GM18505 (cell line): ENCODE results near the gene HK1.
"Not testable (repeated sequence)": the region's sequence is repeated elsewhere in the genome, so short reads cannot be mapped to it uniquely, and the experiment has no call there.

Experiments used
- ATAC-seq: cut with Tn5 transposase; IDR thresholded peaks from one replicate; pipeline ENCODE4 v1.9.1; 2021; ENCODE audit not compliant: unreplicated experiment
- POLR2A ChIP-seq: IDR thresholded peaks from 4 replicates; pipeline ENCODE4 v1.6.1; 2011; ENCODE audit warnings: borderline replicate concordance; ENCODE audit not compliant: insufficient read depth, insufficient read length; ENCODE audit errors: extremely low read depth

HK1 gene

GRCh38 chr10:69303632-69304051 lies 25.3 kb downstream of the HK1 start:
- no peak for TF ChIP-seq POLR2A
- ATAC-seq: no peak

GRCh38 chr10:69306421-69306820 lies 28.1 kb downstream of the HK1 start:
- ATAC-seq: no peak
- TF ChIP-seq POLR2A: no peak

GRCh38 chr10:69307434-69307833 lies 29.1 kb downstream of the HK1 start:
- no peak for TF ChIP-seq POLR2A
- ATAC-seq: no peak

GRCh38 chr10:69308304-69308703 lies 30.0 kb downstream of the HK1 start:
- ATAC-seq: not testable (repeated sequence)

- no peak for ATAC-seq
- TF ChIP-seq POLR2A: no peak
These were observed 33.0 kb downstream of the HK1 start for GRCh38 chr10:69311309-69311708.

- ATAC-seq: no peak
- no peak for TF ChIP-seq POLR2A
These were observed 34.2 kb downstream of the HK1 start for GRCh38 chr10:69312528-69312927.

- no peak for TF ChIP-seq POLR2A
- ATAC-seq: no peak
These were observed 36.8 kb downstream of the HK1 start for GRCh38 chr10:69315100-69315542.

GRCh38 chr10:69315610-69316312 lies 37.5 kb downstream of the HK1 start:
- no peak for TF ChIP-seq POLR2A
- no peak for ATAC-seq

GRCh38 chr10:69316313-69317059 lies 38.2 kb downstream of the HK1 start:
- no peak for TF ChIP-seq POLR2A
- ATAC-seq: no peak

- TF ChIP-seq POLR2A: peak; percentile 39
These were observed 38.9 kb downstream of the HK1 start for GRCh38 chr10:69317175-69317604.

GRCh38 chr10:69317626-69318105 lies 39.4 kb downstream of the HK1 start:
- ATAC-seq: no peak
- TF ChIP-seq POLR2A: no peak

More at GRCh38 chr10:69317175-69317604, 38.9 kb downstream of the HK1 start:
- no peak for ATAC-seq

- peak; percentile 63 for TF ChIP-seq POLR2A
- ATAC-seq: peak; percentile 81
These were observed 40.0 kb downstream of the HK1 start for GRCh38 chr10:69318106-69318866.
